Esophagus muscularis mucosa (tissue), 4 donors: Measurements from ENCODE around the gene TP53RK. TPM values are rescaled to one million over a fixed set of nuclear protein-coding genes. Genes with fewer than 3 reads are reported as not detected.

Experiments
- DNase-seq: peaks from one replicate; pipeline ENCODE4 v3.0.0-alpha.2; 2017; ENCODE audit errors: extremely low spot score
- H3K27ac ChIP-seq, 4 donors: fragments of 200-600 bp; sonication (generic); replicated peaks in 1 of 4; 1 replicate in 3 of 4; 2 replicates in 1 of 4; pipeline ENCODE4 v1.5.1; 2016 to 2019; ENCODE audit warnings: mild to moderate bottlenecking in 1 of 4
- H3K27me3 ChIP-seq, 4 donors: fragments of 200-600 bp; sonication (generic); one replicate each; pipeline versions ENCODE4 v1.5.1 to v1.6.0; 2016 to 2019
- H3K36me3 ChIP-seq, 4 donors: fragments of 200-600 bp; sonication (generic); one replicate each; pipeline ENCODE4 v1.5.1; 2016 to 2019
- H3K4me1 ChIP-seq, 4 donors: fragments of 200-600 bp; sonication (generic); one replicate each; pipeline ENCODE4 v1.5.1; 2016 to 2019
- H3K4me3 ChIP-seq, 4 donors: fragments of 200-600 bp; sonication (generic); 1 replicate in 2 of 4; 2 replicates in 2 of 4; pipeline ENCODE4 v1.5.1; 2016 to 2019; ENCODE audit warnings: mild to moderate bottlenecking in 4 of 4, moderate library complexity in 1 of 4
- H3K9me3 ChIP-seq, 4 donors: fragments of 200-600 bp; sonication (generic); 1 replicate in 3 of 4; 2 replicates in 1 of 4; pipeline ENCODE4 v1.5.1; 2016 to 2019
- EP300 ChIP-seq: sonication (generic); formaldehyde crosslinking; IDR thresholded peaks from one replicate; pipeline ENCODE4 v1.6.1; 2017; ENCODE audit warnings: antibody characterized with exemption
- POLR2A ChIP-seq: fragments of 450-650 bp; IDR thresholded peaks from one replicate; pipeline ENCODE4 v1.6.1; 2017; ENCODE audit warnings: antibody characterized with exemption, moderate library complexity, mild to moderate bottlenecking, low read depth
- POLR2AphosphoS5 ChIP-seq, 2 donors: sonication (generic); formaldehyde crosslinking; IDR thresholded peaks; one replicate each; pipeline ENCODE4 v1.6.1; 2017; ENCODE audit warnings: antibody characterized with exemption in 2 of 2
- WGBS: methylation state at CpG from one replicate; pipeline ENCODE4 v1.1.5; 2018; 5-methylcytosine and 5-hydroxymethylcytosine counted together
- intact Hi-C: fragments of 100-400 bp; cut with DNase I; formaldehyde crosslinking; loops from one replicate; pipeline ENCODE4 v1.15.1; 2023
- total RNA-seq, 4 donors: library from RNA; depleted of rRNA; stranded (reverse); fragments of >200 nt; gene quantifications; one replicate each; pipeline versions ENCODE4 v1.1.0 to v1.2.1, GENCODE V29; 2016
- TF ChIP-seq, protein P1 (sequence below), 3 experiments: fragments of 200-600 bp in 2 of 3; fragments of 450-650 bp in 1 of 3; sonication (generic) in 2 of 3; IDR thresholded peaks; one replicate each; pipeline ENCODE4 v1.5.1; 2017 to 2019; ENCODE audit warnings: antibody characterized with exemption in 3 of 3, mild to moderate bottlenecking in 2 of 3, moderate library complexity in 1 of 3

Gene TP53RK
- total RNA-seq, 4 donors from 2014 or later: 19.9 to 22.2 (median 21.0) TPM

- no peak for TF ChIP-seq POLR2A
- no peak for TF ChIP-seq EP300
- TF ChIP-seq, protein P1, sequence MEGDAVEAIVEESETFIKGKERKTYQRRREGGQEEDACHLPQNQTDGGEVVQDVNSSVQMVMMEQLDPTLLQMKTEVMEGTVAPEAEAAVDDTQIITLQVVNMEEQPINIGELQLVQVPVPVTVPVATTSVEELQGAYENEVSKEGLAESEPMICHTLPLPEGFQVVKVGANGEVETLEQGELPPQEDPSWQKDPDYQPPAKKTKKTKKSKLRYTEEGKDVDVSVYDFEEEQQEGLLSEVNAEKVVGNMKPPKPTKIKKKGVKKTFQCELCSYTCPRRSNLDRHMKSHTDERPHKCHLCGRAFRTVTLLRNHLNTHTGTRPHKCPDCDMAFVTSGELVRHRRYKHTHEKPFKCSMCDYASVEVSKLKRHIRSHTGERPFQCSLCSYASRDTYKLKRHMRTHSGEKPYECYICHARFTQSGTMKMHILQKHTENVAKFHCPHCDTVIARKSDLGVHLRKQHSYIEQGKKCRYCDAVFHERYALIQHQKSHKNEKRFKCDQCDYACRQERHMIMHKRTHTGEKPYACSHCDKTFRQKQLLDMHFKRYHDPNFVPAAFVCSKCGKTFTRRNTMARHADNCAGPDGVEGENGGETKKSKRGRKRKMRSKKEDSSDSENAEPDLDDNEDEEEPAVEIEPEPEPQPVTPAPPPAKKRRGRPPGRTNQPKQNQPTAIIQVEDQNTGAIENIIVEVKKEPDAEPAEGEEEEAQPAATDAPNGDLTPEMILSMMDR (IDR thresholded peaks at IDR 0.05): no peak
- TF ChIP-seq POLR2AphosphoS5 (IDR thresholded peaks at IDR 0.05): no peak
- 75% methylated on average over 6 of the region's 6 CpGs for WGBS
Measured at GRCh38 chr20:46666818-46667515, 22.3 kb downstream of the TP53RK start.

DNA sequence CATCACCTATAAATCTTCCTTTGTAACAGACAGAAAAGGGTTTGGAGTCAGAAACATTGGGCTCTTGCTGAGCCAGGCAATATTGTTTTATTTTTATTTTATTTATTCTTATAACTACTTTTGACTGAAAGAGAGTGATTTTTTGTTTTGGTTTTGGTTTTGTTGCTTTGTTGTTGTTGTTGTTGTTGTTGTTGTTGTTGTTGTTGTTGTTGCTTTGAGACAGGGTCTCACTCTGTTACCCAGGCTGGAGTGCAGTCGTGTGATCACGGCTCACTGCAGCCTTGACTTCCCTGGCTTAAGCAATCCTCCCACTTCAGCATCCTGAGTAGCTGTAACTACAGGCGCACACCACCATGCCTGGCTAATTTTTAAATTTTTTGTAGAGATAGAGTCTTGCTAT is 22.9 kb downstream of the TP53RK start:
- peaks cover 0 to 3% (median 0%) of the 10 kb centered on the region in 4 donors for H3K36me3 ChIP-seq
- TF ChIP-seq POLR2A (no peak), POLR2AphosphoS5 (IDR thresholded peaks at IDR 0.05) (no peak), EP300 (no peak)
- TF ChIP-seq, protein P1 (IDR thresholded peaks at IDR 0.05): no peak
- 97% methylated on average over 3 of the region's 3 CpGs for WGBS
- no peak overlapping the region for H3K4me3 ChIP-seq
- H3K9me3 ChIP-seq: peaks cover 0 to 12% (median 0%) of the 10 kb centered on the region in 4 donors
- intact Hi-C loops: no loop called here
- H3K27ac ChIP-seq: no peak overlapping the region
- no peaks in the 10 kb centered on the region for H3K4me1 ChIP-seq
- no peaks in the 10 kb centered on the region for H3K27me3 ChIP-seq
- no peak for DNase-seq

More at GRCh38 chr20:46666818-46667515, 22.3 kb downstream of the TP53RK start:
- H3K27me3 ChIP-seq: no peaks in the 10 kb centered on the region
- H3K9me3 ChIP-seq: peaks cover 0 to 15% (median 0%) of the 10 kb centered on the region in 4 donors
- no peaks in the 10 kb centered on the region for H3K4me1 ChIP-seq
- intact Hi-C loops: no loop called here
- H3K27ac ChIP-seq: no peak overlapping the region
- no peak for DNase-seq
- H3K4me3 ChIP-seq: no peak overlapping the region
- peaks cover 0 to 3% (median 0%) of the 10 kb centered on the region in 4 donors for H3K36me3 ChIP-seq

DNA sequence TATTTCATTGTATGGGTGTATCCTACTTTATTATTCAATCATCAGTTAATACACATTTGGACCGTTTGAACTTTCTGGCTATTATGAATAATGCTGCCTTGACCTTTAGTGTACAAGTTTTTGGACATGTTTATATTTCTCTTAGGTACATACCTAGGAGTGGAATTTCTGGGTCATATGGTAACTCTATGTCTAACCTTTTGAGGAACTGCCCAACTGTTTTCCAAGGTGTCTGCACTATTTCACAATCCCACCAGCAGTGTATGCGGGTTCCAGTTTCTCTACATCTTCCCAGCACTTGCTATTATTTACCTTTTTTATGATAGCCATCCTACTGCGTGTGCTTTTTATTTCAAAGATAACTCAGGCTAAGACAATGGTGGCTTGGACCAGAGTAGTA is 23.6 kb downstream of the TP53RK start:
- intact Hi-C loops: no loop called here
- DNase-seq: no peak
- no peak overlapping the region for H3K4me3 ChIP-seq
- TF ChIP-seq, protein P1 (IDR thresholded peaks at IDR 0.05): no peak
- TF ChIP-seq POLR2AphosphoS5 (IDR thresholded peaks at IDR 0.05) (no peak), POLR2A (no peak)
- peaks cover 0 to 7% (median 0%) of the 10 kb centered on the region in 4 donors for H3K9me3 ChIP-seq
- no peak overlapping the region for H3K27ac ChIP-seq
- H3K4me1 ChIP-seq: no peaks in the 10 kb centered on the region
- 91% methylated on average over 3 of the region's 3 CpGs for WGBS
- H3K36me3 ChIP-seq: peaks cover 0 to 3% (median 0%) of the 10 kb centered on the region in 4 donors
- no peaks in the 10 kb centered on the region for H3K27me3 ChIP-seq

GRCh38 chr20:46663531-46663930 is 25.7 kb downstream of the TP53RK start:
- Histone ChIP-seq H3K36me3 (peaks cover 0 to 3% (median 0%) of the 10 kb centered on the region in 4 donors), H3K27me3 (no peaks in the 10 kb centered on the region), H3K9me3 (peaks cover 0 to 6% (median 0%) of the 10 kb centered on the region in 4 donors), H3K27ac (no peak overlapping the region), H3K4me3 (no peak overlapping the region), H3K4me1 (no peaks in the 10 kb centered on the region)
- intact Hi-C loops: no loop called here
- DNase-seq: no peak
- WGBS: 94% methylated on average over 3 of the region's 3 CpGs
- TF ChIP-seq POLR2AphosphoS5 (IDR thresholded peaks at IDR 0.05): no peak

DNA sequence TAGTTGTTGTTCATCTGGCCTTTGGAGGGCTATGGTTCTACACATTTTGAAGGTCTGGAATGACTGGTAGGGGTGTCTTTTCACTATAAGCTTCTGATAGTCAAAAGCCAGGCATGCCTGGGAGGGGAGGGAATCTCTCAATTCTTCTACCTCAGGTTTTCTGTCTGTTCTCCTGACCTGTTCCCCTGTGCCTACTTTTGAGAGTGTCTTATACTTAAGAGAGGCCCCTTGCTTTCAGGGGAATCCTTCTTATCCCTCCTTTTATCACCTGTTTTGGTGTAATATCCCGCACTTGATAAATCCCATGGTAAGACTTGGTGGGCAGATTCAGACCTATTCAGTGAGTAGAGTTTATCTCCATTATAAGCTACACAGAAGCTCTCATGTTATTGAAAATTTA is 27.6 kb downstream of the TP53RK start:
- Histone ChIP-seq H3K9me3 (peaks cover 0 to 6% (median 0%) of the 10 kb centered on the region in 4 donors), H3K36me3 (peaks cover 0 to 3% (median 0%) of the 10 kb centered on the region in 4 donors), H3K4me1 (no peaks in the 10 kb centered on the region), H3K27ac (no peak overlapping the region), H3K4me3 (no peak overlapping the region), H3K27me3 (no peaks in the 10 kb centered on the region)
- 92% methylated on average over 1 of the region's 1 CpG for WGBS
- no peak for DNase-seq
- no peak for TF ChIP-seq EP300
- no peak for TF ChIP-seq POLR2AphosphoS5 (IDR thresholded peaks at IDR 0.05)
- no peak for TF ChIP-seq POLR2A
- TF ChIP-seq, protein P1 (IDR thresholded peaks at IDR 0.05): no peak
- intact Hi-C loops: no loop called here
